Osteoblast (primary cell): ENCODE data around the gene SLC35B1. TPM values are rescaled to one million over a fixed set of nuclear protein-coding genes. Genes with fewer than 3 reads are reported as not detected.
A peak's percentile ranks its signal among the peaks of the same experiment; 100 is the strongest.

Experiments
- DNase-seq: peaks from one replicate; pipeline ENCODE4 v3.0.0; 2011; ENCODE audit warnings: low spot score, mixed read lengths; ENCODE audit not compliant: insufficient read length; ENCODE audit errors: missing footprints
- H2AFZ ChIP-seq: 2 replicates; pipeline ENCODE4 v1.6.0; 2011; ENCODE audit warnings: mild to moderate bottlenecking, low read length
- H3K27ac ChIP-seq: 2 replicates; pipeline ENCODE4 v1.5.1; 2011; ENCODE audit warnings: mild to moderate bottlenecking, low read depth, low read length, moderate library complexity
- H3K27me3 ChIP-seq: 2 replicates; pipeline ENCODE4 v1.6.0; 2012; ENCODE audit warnings: mild to moderate bottlenecking, control low read depth, inconsistent platforms, low read length, moderate library complexity; ENCODE audit not compliant: insufficient read depth
- H3K36me3 ChIP-seq: 2 replicates; pipeline ENCODE4 v1.5.1; 2011; ENCODE audit warnings: mild to moderate bottlenecking, low read length, control low read depth, moderate library complexity; ENCODE audit not compliant: insufficient read depth
- H3K4me1 ChIP-seq: 2 replicates; pipeline ENCODE4 v1.5.1; 2011; ENCODE audit warnings: mild to moderate bottlenecking, low read length, control low read depth, moderate library complexity; ENCODE audit not compliant: insufficient read depth
- H3K4me2 ChIP-seq: 2 replicates; pipeline ENCODE4 v1.6.0; 2011; ENCODE audit warnings: mild to moderate bottlenecking, low read length; ENCODE audit not compliant: insufficient read depth
- H3K4me3 ChIP-seq: fragments of 200-600 bp; sonication (generic); 3 replicates; pipeline ENCODE4 v1.5.1; 2012; ENCODE audit warnings: mild to moderate bottlenecking, low read length, inconsistent platforms; ENCODE audit not compliant: insufficient read depth
- H3K79me2 ChIP-seq: 2 replicates; pipeline ENCODE4 v1.6.0; 2012; ENCODE audit warnings: mild to moderate bottlenecking, low read length, control low read depth, inconsistent platforms; ENCODE audit not compliant: insufficient read depth
- H3K9me3 ChIP-seq: 2 replicates; pipeline ENCODE4 v1.5.1; 2011; ENCODE audit warnings: low read depth, low read length, control low read depth
- H4K20me1 ChIP-seq: 2 replicates; pipeline ENCODE4 v1.6.0; 2012; ENCODE audit warnings: mild to moderate bottlenecking, low read length, control low read depth; ENCODE audit not compliant: insufficient read depth
- total RNA-seq: library from RNA; depleted of rRNA; stranded (reverse); fragments of >200 nt; gene quantifications from 2 replicates; pipeline ENCODE4 v1.2.3, GENCODE V29; 2012
- TF ChIP-seq, protein P1 (sequence below): IDR thresholded peaks from 2 replicates; pipeline ENCODE4 v1.5.1; 2011; ENCODE audit warnings: mild to moderate bottlenecking, low read depth, low read length, moderate library complexity; ENCODE audit errors: extremely low read depth

Gene SLC35B1
- total RNA-seq, 1 donor: 48.1 TPM

DNA sequence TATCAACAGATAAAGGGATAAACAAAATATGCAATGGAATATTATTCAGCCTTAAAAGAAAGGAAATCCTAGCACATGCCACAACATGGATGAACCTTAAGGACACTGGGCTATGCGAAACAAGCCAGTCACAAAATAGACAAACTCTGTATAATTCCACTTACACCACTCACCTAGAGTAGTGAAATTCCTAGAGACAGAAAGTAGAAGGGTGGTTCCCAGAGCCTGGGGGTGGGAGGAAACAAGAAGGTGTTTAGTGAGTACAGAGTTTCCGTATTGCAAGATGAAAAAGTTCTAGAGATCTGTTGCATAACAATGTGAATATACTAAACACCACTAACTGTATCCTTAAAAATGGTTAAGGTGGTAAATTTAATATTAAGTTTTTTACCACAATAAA is 39.9 kb downstream of the SLC35B1 start:
- DNase-seq: no peak
- no peak overlapping the region for H3K27ac ChIP-seq
- TF ChIP-seq, protein P1, sequence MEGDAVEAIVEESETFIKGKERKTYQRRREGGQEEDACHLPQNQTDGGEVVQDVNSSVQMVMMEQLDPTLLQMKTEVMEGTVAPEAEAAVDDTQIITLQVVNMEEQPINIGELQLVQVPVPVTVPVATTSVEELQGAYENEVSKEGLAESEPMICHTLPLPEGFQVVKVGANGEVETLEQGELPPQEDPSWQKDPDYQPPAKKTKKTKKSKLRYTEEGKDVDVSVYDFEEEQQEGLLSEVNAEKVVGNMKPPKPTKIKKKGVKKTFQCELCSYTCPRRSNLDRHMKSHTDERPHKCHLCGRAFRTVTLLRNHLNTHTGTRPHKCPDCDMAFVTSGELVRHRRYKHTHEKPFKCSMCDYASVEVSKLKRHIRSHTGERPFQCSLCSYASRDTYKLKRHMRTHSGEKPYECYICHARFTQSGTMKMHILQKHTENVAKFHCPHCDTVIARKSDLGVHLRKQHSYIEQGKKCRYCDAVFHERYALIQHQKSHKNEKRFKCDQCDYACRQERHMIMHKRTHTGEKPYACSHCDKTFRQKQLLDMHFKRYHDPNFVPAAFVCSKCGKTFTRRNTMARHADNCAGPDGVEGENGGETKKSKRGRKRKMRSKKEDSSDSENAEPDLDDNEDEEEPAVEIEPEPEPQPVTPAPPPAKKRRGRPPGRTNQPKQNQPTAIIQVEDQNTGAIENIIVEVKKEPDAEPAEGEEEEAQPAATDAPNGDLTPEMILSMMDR: no peak
- peaks cover 3% of the 10 kb centered on the region for H3K36me3 ChIP-seq
- peaks cover 84% of the 10 kb centered on the region for H3K79me2 ChIP-seq
- H3K27me3 ChIP-seq: no peaks in the 10 kb centered on the region
- H3K4me3 ChIP-seq: no peak overlapping the region
- H3K9me3 ChIP-seq: no peaks in the 10 kb centered on the region
- H3K4me2 ChIP-seq: no peak overlapping the region
- peaks cover 52% of the 10 kb centered on the region for H4K20me1 ChIP-seq
- H2AFZ ChIP-seq: no peak overlapping the region
- H3K4me1 ChIP-seq: peaks cover 3% of the 10 kb centered on the region

DNA sequence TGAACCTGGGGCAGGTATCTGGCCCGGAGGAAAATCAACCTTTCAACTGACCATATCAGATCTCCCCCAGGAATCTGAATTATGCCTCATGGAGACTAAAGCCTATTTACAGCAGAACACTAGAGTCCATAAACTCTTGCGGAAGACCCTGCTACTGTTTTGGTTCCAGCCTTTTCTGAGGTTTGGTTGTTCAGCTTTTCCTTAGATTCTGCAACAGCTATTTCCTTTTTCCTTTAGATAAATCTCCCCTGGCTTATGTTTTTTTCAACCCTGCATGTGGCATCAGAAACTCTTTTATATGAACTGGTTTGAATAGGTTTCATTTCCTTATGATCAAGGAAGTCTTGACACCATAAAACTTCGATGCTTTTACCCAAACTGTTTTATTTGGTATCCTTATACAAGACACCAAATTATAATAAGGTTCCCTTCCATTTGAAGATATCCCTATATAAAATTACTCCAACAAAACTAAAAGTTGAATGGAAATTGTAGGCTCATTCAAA is 43.0 kb downstream of the SLC35B1 start:
- DNase-seq: no peak
- no peaks in the 10 kb centered on the region for H3K27me3 ChIP-seq
- no peak overlapping the region for H2AFZ ChIP-seq
- TF ChIP-seq, protein P1: no peak
- H3K27ac ChIP-seq: no peak overlapping the region
- peaks cover 5% of the 10 kb centered on the region for H3K36me3 ChIP-seq
- H3K4me3 ChIP-seq: no peak overlapping the region
- peaks cover 81% of the 10 kb centered on the region for H3K79me2 ChIP-seq
- H3K4me2 ChIP-seq: no peak overlapping the region
- H4K20me1 ChIP-seq: peaks cover 47% of the 10 kb centered on the region
- H3K9me3 ChIP-seq: no peaks in the 10 kb centered on the region
- no peaks in the 10 kb centered on the region for H3K4me1 ChIP-seq

DNA sequence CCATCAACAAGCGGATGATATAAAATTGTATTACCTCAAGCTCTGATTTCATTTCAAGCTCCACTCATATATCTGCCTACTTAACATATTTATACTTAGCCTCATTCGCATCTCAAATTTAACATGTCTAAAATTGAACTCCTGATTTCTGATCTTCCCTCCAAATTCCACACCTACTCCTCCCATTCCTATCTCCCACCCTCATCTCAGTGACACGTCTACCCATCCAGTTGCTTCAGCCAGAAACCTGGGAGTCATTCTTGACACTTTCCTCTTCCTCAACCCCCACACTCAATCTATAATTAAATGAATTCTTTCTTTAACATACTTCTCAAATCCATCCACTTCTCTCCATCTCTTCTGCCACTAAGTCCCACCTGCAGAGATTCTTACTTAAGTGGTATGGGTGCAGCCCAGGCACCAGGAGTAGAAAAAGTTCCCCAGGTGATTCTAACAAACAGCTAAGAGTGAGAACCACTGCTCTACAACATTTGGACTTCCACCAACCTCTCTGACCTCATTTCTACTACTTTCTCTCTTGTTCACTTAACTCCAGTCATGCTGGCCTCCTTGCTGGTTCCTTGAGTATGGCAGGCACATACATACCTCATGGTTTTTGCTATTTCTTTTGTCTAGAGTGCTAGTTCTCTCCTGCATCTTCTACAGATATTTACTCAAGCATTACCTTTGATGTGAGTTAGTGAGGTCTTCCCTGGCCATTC is 47.9 kb downstream of the SLC35B1 start:
- DNase-seq: peak; percentile 45
- Histone ChIP-seq H3K4me3 (no peak overlapping the region), H4K20me1 (peaks cover 48% of the 10 kb centered on the region)

DNA sequence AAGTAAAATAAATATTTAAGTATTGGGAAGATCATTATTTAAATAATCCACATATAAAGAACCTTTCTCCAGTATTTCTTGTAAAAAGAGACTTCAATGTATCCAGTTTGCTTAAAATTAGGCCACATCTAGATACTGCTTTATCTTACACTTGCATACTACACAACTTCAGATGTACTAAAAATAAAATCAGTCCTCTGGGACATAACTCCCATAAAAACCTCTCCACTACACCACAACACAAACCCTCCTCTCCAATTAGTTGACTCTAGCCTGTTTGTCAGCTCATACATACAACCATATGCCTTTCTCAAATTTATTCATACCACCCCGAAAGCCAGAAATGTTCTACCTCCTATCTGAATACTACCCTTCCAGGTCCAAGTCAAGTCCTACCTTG is 51.5 kb downstream of the SLC35B1 start:
- H3K79me2 ChIP-seq: peaks cover 89% of the 10 kb centered on the region
- H3K9me3 ChIP-seq: no peaks in the 10 kb centered on the region
- H3K4me1 ChIP-seq: no peaks in the 10 kb centered on the region
- TF ChIP-seq, protein P1: no peak
- no peak overlapping the region for H3K27ac ChIP-seq
- H3K27me3 ChIP-seq: no peaks in the 10 kb centered on the region
- no peak overlapping the region for H2AFZ ChIP-seq
- H4K20me1 ChIP-seq: peaks cover 34% of the 10 kb centered on the region
- no peak overlapping the region for H3K4me3 ChIP-seq
- H3K36me3 ChIP-seq: peaks cover 3% of the 10 kb centered on the region
- peak; percentile 19 for DNase-seq
- no peak overlapping the region for H3K4me2 ChIP-seq

More for the DNA sequence above, 47.9 kb downstream of the SLC35B1 start:
- Histone ChIP-seq H3K36me3 (peaks cover 5% of the 10 kb centered on the region), H3K27me3 (no peaks in the 10 kb centered on the region), H2AFZ (no peak overlapping the region), H3K4me2 (no peak overlapping the region), H3K4me1 (no peaks in the 10 kb centered on the region), H3K27ac (no peak overlapping the region), H3K9me3 (no peaks in the 10 kb centered on the region), H3K79me2 (peaks cover 90% of the 10 kb centered on the region)
- TF ChIP-seq, protein P1: no peak

Other genes with a start within 250 kb of the SLC35B1 start
- gene NGFR, start 212.7 kb downstream of the SLC35B1 start, total RNA-seq: under 0.01 and 0.29 TPM in 2 replicates
- gene NXPH3, start 132.1 kb downstream of the SLC35B1 start, total RNA-seq: 1.8 and 3.3 TPM in 2 replicates
- gene SPOP, start 29.9 kb downstream of the SLC35B1 start, total RNA-seq: 55.7 and 61.6 TPM in 2 replicates
- 5.3 and 8.7 TPM in 2 replicates for gene FAM117A, start 56.2 kb upstream of the SLC35B1 start, total RNA-seq
- 50.7 and 51.4 TPM in 2 replicates for gene KAT7, start 80.7 kb upstream of the SLC35B1 start, total RNA-seq
- gene TAC4, start 140.1 kb upstream of the SLC35B1 start, total RNA-seq: not detected in 2 replicates